SK-MEL-5 (cell line): ENCODE measurements around the gene KRT13. TPM values are rescaled to one million over a fixed set of nuclear protein-coding genes. Genes with fewer than 3 reads are reported as not detected.

Source experiments
- DNase-seq: peaks from one replicate; pipeline ENCODE4 v3.0.0-alpha.2; 2016; ENCODE audit warnings: low read depth, low spot score
- in situ Hi-C: cut with HindIII; loops from 2 replicates; pipeline ENCODE4 v1.10.0; 2016; ENCODE audit warnings: low sequenced_read_pairs, high pct_unique_total_duplicates, low pct_unique_long_range_greater_than_20kb
- total RNA-seq: library from RNA; depleted of rRNA; stranded (reverse); fragments of >200 nt; shearing (Covaris generic); gene quantifications from 2 replicates; pipeline ENCODE4 v1.2.3, GENCODE V29; 2014

KRT13 gene
- total RNA-seq, 1 experiment from 2014 or later = not detected

DNA sequence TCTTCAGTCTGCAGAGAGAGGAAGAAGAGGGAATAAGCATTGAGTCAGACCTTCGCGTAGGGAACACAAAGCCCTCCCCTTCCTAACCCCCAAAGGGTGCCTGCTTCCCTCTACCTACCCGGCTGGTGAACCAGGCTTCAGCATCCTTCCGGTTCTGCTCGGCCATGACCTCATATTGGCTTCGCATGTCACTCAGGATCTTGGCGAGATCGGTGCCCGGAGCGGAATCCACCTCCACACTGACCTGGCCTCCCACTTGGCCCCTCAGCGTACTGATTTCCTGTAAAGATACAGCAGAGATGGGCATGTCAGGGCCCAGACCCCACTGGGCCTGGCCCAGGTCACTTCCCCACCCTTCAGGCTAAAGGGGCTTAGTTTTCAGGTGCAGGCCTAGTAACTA, 18.8 kb upstream of the KRT13 start:
- DNase-seq = no peak

DNA sequence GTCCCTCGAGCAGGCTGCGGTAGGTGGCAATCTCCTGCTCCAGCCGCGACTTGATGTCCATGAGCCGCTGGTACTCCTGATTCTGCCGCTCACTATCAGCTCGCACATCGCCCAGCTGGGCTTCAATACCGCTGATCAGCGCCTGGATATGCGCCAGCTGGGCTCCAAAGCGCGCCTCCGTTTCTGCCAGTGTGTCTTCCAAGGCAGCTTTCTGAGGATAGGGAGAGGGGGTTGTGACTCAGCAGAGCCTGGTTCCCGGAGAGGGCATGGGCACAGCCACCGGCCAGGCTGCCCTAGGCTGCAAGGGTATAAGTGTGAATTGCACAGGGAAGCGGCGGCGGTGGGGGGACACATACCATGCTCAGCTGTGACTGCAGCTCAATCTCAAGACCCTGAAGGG, 18.4 kb upstream of the KRT13 start:
- in situ Hi-C loops = no loop called here
- DNase-seq = no peak

More for the DNA sequence above, 18.8 kb upstream of the KRT13 start:
- in situ Hi-C loops = no loop called here

DNA sequence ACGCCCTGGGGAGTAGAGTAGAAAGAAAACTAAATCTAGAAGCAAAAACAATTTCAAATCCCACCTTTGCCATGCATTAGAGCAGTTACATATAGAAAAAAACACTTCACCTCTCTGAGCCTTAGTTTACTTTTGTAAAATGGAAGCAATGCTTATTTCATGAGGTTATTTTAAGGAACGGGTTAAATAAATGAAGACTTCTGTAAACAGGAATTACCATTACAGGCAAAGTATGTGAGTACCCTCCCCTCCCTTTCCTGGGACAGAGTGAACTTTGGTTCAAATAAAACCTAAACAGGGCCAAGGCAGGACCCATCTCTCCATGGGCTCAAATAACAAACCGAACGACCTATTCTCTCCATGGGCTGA, 17.8 kb upstream of the KRT13 start:
- in situ Hi-C loops = no loop called here
- DNase-seq = no peak

DNA sequence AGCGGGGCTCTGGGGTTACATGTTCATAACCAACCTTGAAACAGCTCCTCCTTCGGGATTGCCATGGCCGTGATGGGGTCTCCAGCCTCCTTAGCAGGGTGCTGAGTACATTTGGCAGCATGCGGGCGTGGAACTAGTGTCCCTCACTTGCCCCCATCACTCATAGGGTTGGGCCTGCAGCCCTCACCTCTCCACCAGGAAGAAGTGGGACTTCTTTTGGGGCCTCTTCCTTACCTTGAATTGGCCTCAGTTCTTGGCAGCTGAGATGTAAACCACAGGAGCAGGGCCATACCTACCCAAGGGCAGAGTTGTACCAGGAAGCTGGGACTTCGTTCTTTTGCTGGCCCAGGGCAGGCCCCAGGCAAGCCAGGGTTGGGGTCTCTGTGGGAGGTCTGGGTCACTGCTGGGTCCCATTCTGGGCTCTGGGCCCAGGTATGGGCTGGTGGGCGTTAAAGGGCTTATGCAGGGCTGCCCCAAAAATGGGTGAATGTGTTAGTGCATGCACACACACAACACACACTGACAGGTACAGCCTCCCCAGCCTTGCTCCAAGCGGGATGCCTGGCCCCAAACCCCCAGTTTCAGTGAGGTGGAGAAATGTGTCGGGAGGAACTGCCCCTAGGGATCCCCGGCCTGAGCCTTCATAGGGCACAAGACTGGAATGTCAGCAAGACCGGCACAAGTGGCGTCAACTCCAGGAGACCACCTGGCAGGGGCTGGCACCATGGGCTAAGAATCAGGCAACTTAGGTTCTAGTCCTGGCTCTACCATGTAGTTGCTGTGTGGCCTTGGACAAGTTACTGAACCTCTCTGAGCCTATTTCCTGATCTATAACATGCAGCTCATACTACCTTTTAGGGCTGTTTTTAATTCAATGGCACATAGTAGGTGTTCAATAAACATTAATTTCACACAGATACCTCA, 17.2 kb upstream of the KRT13 start:
- DNase-seq = no peak
- in situ Hi-C loops = no loop called here

DNA sequence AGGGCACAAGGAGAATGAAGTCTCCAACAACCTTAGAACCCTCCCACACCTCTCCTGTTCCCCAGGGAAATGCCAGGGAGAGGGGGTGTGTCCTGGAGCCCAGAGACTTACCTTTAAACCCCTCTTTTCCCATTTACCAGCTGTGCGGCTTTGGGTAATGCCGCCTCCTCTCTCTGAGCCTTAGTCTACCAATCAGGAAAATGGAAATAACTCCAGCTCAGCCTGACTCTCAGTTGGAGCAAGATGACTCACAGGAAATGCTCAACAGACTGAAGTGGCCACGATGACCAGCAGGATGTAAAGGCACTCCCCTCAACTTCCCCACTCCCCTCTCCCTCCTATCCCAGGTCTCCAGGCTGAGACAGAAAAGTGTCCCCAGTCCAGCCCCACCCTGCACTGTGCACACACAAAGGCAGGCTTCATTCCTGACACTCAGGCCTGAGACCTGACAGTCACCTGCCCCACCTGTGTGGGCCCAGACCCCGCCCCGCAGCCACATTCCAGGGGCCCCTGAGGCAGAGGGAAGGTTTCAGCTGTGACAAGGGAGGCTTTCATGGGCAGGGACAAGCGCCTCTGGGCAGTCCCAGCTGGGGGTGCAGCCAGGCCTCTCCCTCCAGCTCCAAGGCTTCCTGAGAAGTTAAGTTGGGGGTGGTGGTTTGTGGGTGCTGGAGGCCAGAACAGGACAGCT, 16.3 kb upstream of the KRT13 start:
- in situ Hi-C loops = no loop called here
- DNase-seq = peak; percentile 37

DNA sequence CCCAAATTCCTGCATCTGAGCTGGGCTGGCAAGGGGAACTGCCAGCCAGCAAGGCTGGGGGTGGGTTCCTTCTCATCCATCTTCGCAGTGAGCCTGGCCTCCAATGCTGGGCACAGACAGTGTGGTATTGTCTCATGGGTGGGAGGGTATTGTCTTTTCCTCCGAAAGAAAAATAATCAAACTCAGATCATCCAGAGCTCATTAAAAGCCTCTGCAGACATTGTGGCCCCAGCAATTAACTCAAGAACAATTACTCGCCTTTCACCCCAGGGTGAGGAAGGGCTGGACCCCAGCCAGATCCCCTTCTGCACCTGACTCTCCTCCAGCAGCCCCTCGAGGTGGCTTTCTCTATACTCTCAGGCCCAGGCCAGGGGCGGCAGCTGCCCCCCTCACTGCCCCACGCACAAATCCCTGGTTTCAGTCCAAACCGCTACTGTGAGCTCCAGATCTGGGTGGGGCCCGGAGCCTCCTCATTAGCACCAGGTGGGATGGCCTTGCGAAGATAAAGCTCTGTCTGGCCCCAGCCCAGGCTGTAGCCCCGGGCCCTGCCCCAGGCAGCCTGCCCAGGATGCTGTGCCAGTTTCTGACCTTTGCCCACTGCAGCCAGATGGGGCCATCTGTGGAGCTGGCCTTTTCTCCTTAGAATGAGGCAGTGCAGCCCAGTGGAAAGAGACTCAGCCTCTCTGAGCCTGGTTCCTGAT, 15.6 kb upstream of the KRT13 start:
- no peak for DNase-seq
- in situ Hi-C loops = no loop called here

DNA sequence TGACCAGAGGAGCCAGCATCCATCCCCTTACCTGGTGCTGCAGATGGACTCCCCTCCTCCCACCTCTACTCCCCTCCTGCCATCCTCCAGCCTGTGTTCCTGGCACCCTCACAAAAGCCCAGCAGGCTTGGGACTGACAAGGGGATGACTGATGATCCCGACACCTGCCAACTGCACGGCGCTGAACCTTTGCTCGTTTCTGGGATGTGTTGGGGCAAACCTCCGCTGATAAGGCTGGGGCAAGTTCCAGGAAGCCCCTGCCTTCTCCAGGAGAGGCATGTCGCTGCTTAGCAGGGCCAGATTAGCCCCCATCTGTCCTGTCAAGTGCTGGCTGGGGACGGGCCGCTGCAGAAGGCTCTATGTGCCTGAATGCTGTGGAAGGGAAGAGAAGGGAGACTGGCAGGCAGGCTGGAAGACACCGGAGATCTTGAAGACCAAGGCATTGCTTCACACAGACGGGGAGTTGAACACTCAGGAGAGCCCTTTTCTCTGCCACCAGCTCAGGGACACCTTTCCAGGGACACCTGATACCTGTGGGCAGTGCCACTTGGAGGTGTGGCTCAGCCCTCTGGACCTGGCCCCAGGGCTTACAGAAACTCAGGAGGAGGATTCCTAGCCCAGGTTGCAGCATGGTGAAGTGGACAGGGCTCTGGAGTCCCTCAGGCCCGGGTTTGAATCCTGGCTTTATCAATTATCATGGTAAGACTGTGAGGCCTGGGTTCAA, 14.3 kb upstream of the KRT13 start:
- in situ Hi-C loops = no loop called here
- no peak for DNase-seq

DNA sequence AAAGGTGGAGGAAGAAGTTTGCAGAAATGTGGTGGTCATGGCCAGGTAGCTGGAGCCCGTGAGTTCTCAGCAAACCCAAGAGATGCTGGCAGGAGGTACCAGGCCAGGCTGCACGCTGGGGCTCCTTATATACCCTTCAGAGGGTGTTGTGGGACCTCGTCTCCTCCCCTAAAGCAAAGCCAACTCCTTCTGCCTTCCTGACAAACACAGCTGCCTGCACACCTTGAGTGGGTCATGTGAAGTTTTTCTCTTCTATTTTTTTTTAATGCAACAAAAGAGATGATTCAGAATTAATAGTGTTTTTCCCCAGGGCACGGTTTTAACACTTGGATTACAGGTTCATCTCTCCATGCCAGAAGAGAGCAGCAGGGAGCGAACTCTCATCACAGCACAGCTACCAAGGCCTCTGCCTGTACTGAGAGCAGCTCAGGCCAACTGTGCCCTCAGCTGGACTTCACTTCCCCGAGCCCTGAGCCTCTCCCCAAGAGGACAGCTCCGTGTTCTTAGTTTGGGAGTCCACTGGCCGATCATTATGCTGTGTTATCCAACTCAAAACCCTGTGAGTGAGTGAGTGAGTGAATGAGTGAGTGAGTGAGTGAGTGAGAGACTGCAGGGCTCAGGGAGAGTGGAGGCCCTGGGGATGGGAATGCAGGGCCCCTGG, 13.5 kb upstream of the KRT13 start, which contains the start of gene KRT15:
KRT15 (minus strand) TSS at position 102 of the 661 bp plus-strand sequence; CDS start at position 39, 63 bp downstream.
- DNase-seq = no peak
- in situ Hi-C loops = no loop called here

DNA sequence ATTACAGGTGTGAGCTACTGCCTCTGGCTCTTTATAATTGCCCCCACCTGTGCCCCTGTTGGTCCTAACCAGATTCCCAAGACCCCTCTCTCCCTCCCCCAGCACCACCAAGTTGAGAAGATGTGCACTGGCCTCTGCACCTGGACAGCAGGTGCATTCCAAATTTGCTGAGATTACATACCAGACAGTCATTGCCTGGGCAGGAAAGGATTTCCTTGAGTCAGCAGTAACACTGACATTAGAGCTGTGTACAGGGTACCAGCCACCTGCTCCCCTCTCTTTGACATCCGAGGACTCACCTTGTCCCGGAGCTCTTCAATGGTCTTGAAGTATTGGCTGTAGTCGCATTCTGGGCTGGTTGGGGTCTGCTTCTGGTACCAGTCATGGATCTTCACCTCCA, 12.6 kb upstream of the KRT13 start:
- no peak for DNase-seq
- in situ Hi-C loops = no loop called here

DNA sequence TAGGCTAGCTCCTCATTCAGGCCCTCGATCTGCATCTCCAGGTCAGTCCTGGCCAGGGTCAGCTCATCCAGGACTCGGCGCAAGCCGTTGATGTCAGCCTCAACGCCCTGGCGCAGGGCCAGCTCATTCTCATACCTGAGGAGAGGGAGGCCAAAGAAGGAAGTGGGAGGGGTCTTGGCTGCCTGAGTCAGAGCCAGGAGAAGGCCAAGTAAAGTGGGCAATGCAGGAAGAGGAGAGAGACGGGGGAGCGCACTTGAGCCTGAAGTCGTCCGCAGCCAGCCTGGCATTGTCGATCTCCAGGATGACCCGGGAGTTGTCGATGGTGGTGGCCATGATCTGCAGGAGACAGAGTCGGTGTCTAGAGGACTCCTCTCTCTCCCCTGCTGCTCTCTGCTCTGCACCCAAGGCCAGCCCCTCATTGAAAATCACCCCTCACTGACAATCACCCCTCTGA, 11.4 kb upstream of the KRT13 start:
- DNase-seq = no peak
- in situ Hi-C loops = no loop called here

DNA sequence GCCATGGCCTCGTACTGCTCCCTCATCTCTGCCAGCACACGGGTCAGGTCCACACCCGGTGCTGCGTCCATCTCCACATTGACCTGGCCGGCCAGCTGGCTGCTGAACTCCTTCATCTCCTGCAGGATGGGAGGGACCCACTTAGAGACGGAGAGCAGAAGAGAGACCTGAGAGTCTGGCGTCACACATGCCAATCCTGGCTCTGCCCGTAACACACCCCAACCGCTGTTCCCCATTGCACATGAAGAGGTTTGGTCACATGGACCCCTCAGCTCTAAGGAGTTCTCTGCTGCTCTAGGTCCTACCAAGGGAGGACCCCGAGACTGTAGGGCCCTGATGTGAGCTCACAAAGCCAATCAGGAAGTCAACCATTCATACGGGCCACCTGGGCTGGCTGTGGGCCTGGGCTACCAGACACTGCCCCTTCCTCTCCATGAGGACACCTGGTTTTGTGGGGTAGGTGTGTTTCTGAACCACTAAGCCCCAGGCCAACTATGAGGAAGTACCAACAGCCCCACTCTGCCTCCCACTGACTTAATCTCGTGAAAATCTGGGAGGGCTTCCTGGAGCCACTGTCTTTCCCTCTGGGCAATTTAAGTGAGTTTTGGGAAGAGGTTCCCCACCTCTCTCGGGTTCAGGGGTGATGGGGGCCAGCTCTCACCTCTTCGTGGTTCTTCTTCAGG, 10.9 kb upstream of the KRT13 start:
- in situ Hi-C loops = no loop called here
- no peak for DNase-seq

DNA sequence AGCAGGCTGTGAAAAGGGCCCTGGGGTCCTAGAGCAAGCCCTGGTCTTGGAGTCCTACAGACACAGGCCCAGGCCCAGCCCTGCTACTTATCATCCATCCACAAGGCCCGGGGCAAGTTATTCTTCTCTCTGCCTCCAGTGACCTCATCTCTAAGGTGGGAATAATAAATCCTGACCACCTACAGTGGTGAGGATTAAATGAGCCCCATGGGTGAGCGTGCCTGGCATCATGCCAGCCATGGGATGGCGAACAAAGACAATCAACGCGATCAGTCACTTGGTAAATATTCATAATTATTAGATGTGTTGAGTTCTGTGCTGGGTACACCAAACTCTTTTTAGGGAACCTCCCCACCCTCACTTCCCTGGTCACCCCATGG, 7.7 kb upstream of the KRT13 start:
- no peak for DNase-seq
- in situ Hi-C loops = no loop called here

DNA sequence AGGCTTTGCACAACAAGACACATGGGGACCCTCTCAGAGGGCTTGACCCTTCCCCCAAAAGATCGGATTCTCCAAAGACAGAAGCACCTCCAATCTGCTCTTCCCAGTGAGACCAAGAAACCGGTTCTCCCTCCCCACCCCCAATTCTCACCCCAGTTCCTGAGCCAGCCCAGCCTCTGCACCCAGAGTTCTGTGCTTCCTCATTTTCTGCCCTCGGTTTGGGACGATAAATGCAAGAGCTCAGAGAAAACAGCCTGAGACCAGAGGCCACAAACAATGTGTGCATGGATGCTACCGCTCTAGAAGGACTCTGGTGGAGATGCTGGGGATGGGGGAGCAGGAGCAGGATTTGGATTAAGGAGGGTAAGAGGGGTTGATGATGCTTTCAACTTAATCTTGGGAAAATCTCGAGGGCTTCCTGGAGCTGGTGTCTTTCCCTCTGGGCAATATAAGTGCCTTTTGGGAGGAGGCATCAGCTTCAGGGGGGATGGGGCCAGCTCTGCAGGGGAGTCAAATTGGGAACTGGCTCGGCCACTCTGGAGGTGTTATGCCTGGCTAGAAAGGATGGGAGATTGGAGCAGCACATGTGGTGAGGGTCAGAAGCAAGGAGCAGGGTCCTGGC, 7.2 kb upstream of the KRT13 start:
- DNase-seq = no peak
- in situ Hi-C loops = no loop called here

DNA sequence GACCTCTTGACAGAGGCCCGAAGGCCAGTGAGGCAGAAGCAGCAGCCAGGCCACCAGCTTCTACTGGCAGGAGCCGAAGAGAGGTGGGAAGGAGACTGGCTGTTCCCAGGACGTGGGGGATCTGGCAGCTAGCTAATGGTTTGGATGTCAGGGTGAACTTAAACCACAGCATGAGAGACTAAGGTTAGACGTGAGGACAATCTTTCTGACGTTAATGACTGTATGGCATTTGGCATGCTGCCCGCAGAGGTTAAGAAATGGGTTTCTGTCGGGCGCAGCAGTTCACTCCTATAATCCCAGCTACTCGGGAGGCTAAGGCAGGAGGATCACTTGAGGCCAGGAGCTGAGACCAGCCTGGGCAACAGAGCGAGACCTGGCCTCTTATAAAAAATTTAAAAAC, 6.3 kb upstream of the KRT13 start:
- no peak for DNase-seq
- in situ Hi-C loops = no loop called here

DNA sequence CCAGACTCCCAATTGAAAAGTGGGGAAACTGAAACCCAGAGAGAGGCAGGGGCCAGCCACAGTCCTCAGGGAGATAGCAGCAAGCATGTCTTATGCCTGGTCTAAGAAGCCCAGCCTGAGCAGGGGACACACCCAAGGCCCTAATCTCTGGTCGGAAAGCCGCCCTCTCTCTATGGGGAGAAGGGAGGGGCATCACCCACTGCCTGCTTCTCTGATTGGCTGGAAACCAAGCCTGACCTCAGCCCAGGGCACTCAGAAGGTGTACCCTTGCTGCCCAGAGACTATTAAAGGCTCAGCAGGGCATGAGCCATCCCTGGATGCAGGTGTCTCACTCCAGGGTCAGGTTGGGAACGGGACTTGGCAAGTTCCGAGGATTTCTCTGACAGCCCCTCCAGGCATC, 5.7 kb upstream of the KRT13 start:
- in situ Hi-C loops = no loop called here
- DNase-seq = no peak

DNA sequence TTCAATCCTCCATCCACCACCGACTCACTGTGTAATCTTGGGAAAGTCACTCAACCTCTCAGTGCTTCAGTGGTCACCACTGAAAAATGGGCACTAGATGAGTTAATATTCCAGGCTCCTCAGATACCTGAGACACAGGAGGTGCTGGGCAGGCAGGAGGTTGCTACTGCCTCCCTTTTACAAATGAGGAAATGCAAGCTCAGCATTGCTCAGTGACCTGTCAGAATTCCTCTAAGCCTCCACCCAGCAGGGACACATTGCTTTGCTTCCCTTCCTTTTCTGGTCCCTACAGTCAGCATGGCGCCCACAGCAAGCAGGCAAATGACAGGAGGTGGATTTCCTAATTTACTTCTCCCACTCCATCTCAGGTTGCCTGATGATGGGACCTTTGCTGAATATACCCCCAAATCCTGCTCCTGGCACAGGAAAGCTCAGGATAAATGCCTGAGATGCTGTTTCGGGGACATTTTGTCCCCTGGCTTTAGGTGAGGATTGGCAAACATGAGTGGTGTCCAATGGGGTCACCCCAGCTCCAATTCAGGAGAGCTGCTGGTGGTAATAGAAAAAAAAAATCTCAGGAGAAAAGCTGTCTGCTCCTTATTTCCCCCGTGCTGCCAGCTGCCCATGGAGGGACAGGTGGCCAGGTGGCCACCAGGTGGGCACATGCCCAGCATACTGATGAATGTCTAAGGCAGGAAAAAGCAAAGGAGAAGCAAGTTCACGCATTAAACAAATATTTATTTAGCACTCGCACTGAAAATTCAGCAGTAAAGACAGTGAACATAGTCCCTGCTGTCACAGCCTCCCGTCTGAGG, 5.0 kb upstream of the KRT13 start:
- in situ Hi-C loops = no loop called here
- no peak for DNase-seq
